ENCODE measurements around the gene CRYBG2. TPM values are rescaled to one million over a fixed set of nuclear protein-coding genes. Genes with fewer than 3 reads are reported as not detected.

CRYBG2 gene
- total and polyA plus RNA-seq, 4 experiments from 2014 or later, result 0.27 to 6.7 (median 4.7) TPM

DNA sequence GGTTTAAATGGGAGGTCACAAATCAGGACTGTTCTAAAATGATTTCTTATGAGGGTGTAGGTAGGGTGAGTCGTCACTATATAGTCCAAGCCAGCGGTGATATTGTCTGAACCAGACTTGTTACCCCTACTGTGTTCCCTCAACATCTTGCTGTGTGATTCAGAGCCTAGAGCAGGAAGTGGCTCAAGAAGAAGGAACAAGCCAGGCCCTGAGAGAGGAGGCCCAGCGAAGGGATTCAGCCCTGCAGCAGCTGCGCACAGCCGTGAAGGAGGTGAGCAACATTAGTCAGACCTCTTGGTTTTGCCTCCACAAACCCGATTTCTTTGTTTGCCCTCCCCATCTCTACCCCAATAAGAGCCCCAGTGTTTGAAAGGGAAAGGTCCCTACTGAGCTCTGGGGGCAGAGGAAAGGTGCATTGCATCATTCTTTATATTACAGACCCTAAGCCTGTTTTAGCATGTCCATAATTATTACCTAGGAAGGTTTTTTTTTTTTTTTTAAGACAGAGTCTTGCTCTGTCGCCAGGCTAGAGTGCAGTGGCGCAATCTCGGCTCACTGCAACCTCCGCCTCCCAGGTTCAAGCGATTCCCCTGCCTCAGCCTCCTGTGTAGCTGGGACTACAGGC lies 79.0 kb downstream of the CRYBG2 start:
- peaks cover 21 to 48% of the 10 kb centered on the region in 2 donors for H3K36me3 Mint-ChIP-seq
- intact Hi-C loops (cut with micrococcal nuclease), result loop anchor here (1.0 kb wide), 5 partner anchors 46 to 142 kb away; no protein-coding TSS in a partner anchor
- Histone ChIP-seq H3K27ac (ENCODE audit: low read depth, low read length) (no peak overlapping the region), H3K27me3 (ENCODE audit: insufficient read depth, low read length) (no peaks in the 10 kb centered on the region), H3K4me3 (ENCODE audit: low read length in 2 of 2) (no peak overlapping the region), H3K36me3 (ENCODE audit: insufficient read depth, low read length) (no peaks in the 10 kb centered on the region), H3K4me1 (ENCODE audit: insufficient read depth, low read length) (peaks cover 45% of the 10 kb centered on the region), H3K9me3 (ENCODE audit: control insufficient read depth in 1 of 2, low read length in 2 of 2) (no peaks in the 10 kb centered on the region)
- peak overlapping the region in 1 of 8 donors; percentile 6 for H3K4me3 Mint-ChIP-seq
- H3K27ac Mint-ChIP-seq, result peak overlapping the region in 5 of 7 donors; percentile 20 to 94 (median 56)
- no peak for DNase-seq
- H3K9me3 Mint-ChIP-seq, result peaks cover 0 to 2% (median 0%) of the 10 kb centered on the region in 8 donors
- peaks cover 32 to 46% (median 39%) of the 10 kb centered on the region in 4 donors for H3K4me1 Mint-ChIP-seq
- ChIA-PET CTCF (ENCODE audit: partially characterized antibody) (interaction anchor here (0.8 to 21.6 kb wide), 17 partner anchors 12 to 260 kb away, joined by 3 to 1027 read pairs (median 14); partner anchors contain the start of genes CD52, CEP85 and UBXN11), POLR2A (ENCODE audit: partially characterized antibody) (interaction anchor here (0.9 to 38.6 kb wide), 14 partner anchors 13 to 157 kb away, joined by 3 to 3358 read pairs (median 6); partner anchors contain the start of genes CD52, DHDDS and UBXN11)
- no peaks in the 10 kb centered on the region for H3K27me3 Mint-ChIP-seq

Other genes starting within 250 kb of the CRYBG2 start
- gene PDIK1L, start 242.3 kb downstream of the CRYBG2 start, total RNA-seq, result 10 to 100 TPM; 20.1 to 25.0 TPM
- gene PDIK1L, start 242.3 kb downstream of the CRYBG2 start, polyA plus RNA-seq, result 1 to 10 TPM; 5.5 to 8.7 TPM
- not detected for gene FAM110D, start 195.1 kb downstream of the CRYBG2 start, total RNA-seq
- gene FAM110D, start 195.1 kb downstream of the CRYBG2 start, polyA plus RNA-seq, result not detected
- not detected for gene C1orf232, start 185.2 kb downstream of the CRYBG2 start, total RNA-seq
- not detected for gene C1orf232, start 185.2 kb downstream of the CRYBG2 start, polyA plus RNA-seq
- gene ZNF593, start 184.2 kb downstream of the CRYBG2 start, total RNA-seq, result 10 to 100 TPM; 10.7 to 12.4 TPM
- 10 to 100 TPM; 21.6 to 32.9 TPM for gene ZNF593, start 184.2 kb downstream of the CRYBG2 start, polyA plus RNA-seq
- gene ZNF593OS, start 182.3 kb downstream of the CRYBG2 start, total RNA-seq, result not detected
- under 1 TPM; 0.53 to 0.78 TPM for gene ZNF593OS, start 182.3 kb downstream of the CRYBG2 start, polyA plus RNA-seq
- gene CNKSR1, start 176.6 kb downstream of the CRYBG2 start, total RNA-seq, result 1 to 10 TPM; 3.4 to 4.5 TPM
- 1 to 10 TPM in 1 of 2 donors, under 1 TPM in 1; 0.28 to 1.1 TPM for gene CNKSR1, start 176.6 kb downstream of the CRYBG2 start, polyA plus RNA-seq
- gene CATSPER4, start 163.5 kb downstream of the CRYBG2 start, total RNA-seq, result not detected
- gene CATSPER4, start 163.5 kb downstream of the CRYBG2 start, polyA plus RNA-seq, result not detected
- 10 to 100 TPM; 20.4 to 21.9 TPM for gene CEP85, start 119.9 kb downstream of the CRYBG2 start, total RNA-seq
- 1 to 10 TPM; 6.7 to 9.4 TPM for gene CEP85, start 119.9 kb downstream of the CRYBG2 start, polyA plus RNA-seq
- gene SH3BGRL3, start 74.0 kb downstream of the CRYBG2 start, total RNA-seq, result 100 to 1,000 TPM; 293 to 305 TPM
- gene SH3BGRL3, start 74.0 kb downstream of the CRYBG2 start, polyA plus RNA-seq, result 1,000 to 10,000 TPM in 1 of 2 donors, 100 to 1,000 TPM in 1; 979 to 1,531 TPM
- 100 to 1,000 TPM; 115 to 117 TPM for gene UBXN11, start 47.5 kb downstream of the CRYBG2 start, total RNA-seq
- gene UBXN11, start 47.5 kb downstream of the CRYBG2 start, polyA plus RNA-seq, result 10 to 100 TPM; 13.3 to 17.4 TPM
- 1,000 to 10,000 TPM; 1,302 to 1,324 TPM for gene CD52, start 36.2 kb downstream of the CRYBG2 start, total RNA-seq
- gene CD52, start 36.2 kb downstream of the CRYBG2 start, polyA plus RNA-seq, result over 10,000 TPM in 1 of 2 donors, 1,000 to 10,000 TPM in 1; 8,660 to 12,303 TPM
- gene ZNF683, start 18.6 kb upstream of the CRYBG2 start, total RNA-seq, result not detected
- gene ZNF683, start 18.6 kb upstream of the CRYBG2 start, polyA plus RNA-seq, result under 1 TPM; 0.49 to 0.63 TPM
- gene LIN28A, start 56.7 kb upstream of the CRYBG2 start, total RNA-seq, result not detected
- gene LIN28A, start 56.7 kb upstream of the CRYBG2 start, polyA plus RNA-seq, result not detected
- gene DHDDS, start 78.2 kb upstream of the CRYBG2 start, total RNA-seq, result 10 to 100 TPM; 44.4 to 46.2 TPM
- gene DHDDS, start 78.2 kb upstream of the CRYBG2 start, polyA plus RNA-seq, result 10 to 100 TPM; 23.3 to 26.7 TPM
- gene HMGN2, start 118.3 kb upstream of the CRYBG2 start, total RNA-seq, result 100 to 1,000 TPM; 341 to 361 TPM
- gene HMGN2, start 118.3 kb upstream of the CRYBG2 start, polyA plus RNA-seq, result 100 to 1,000 TPM; 566 to 681 TPM
- 100 to 1,000 TPM; 106 to 108 TPM for gene RPS6KA1, start 175.6 kb upstream of the CRYBG2 start, total RNA-seq
- 100 to 1,000 TPM; 180 to 215 TPM for gene RPS6KA1, start 175.6 kb upstream of the CRYBG2 start, polyA plus RNA-seq

Data from CD4-positive, alpha-beta memory T cell (primary cell).